GM12892 (cell line): ENCODE results near the gene ARPC4.
A peak's percentile ranks its signal among the peaks of the same experiment; 100 is the strongest.
"Not testable (repeated sequence)": the region's sequence is repeated elsewhere in the genome, so short reads cannot be mapped to it uniquely, and the experiment has no call there.

Source experiments
- DNase-seq: peaks from one replicate; pipeline ENCODE4 v3.0.0; 2011; ENCODE audit not compliant: insufficient read length
- FAIRE-seq: peaks from 2 replicates; lab custom pipeline; 2011; peaks lifted over from hg19 to GRCh38; lab: Jason Lieb, UNC
- POLR2A ChIP-seq: IDR thresholded peaks from 2 replicates; pipeline ENCODE4 v1.6.1; 2011; ENCODE audit warnings: low read depth, low read length, control low read depth
- POLR2AphosphoS5 ChIP-seq: IDR thresholded peaks from 2 replicates; pipeline ENCODE4 v1.6.1; 2011; ENCODE audit warnings: low read depth, low read length, control low read depth
- TAF1 ChIP-seq: IDR thresholded peaks from 2 replicates; pipeline ENCODE4 v1.6.1; 2011; ENCODE audit warnings: low read depth, mild to moderate bottlenecking, control low read depth, low read length, borderline replicate concordance

ARPC4 gene

GRCh38 chr3:9831253-9831652, 38.4 kb downstream of the ARPC4 start:
- FAIRE-seq = no peak
- no peak for TF ChIP-seq POLR2AphosphoS5
- no peak for TF ChIP-seq POLR2A
- TF ChIP-seq TAF1 = no peak
- DNase-seq = no peak

GRCh38 chr3:9833078-9833477, 40.2 kb downstream of the ARPC4 start:
- DNase-seq (no peak), FAIRE-seq (no peak)

GRCh38 chr3:9834520-9835380, 41.9 kb downstream of the ARPC4 start:
- DNase-seq (no peak), FAIRE-seq (no peak)
- TF ChIP-seq POLR2AphosphoS5 = no peak
- TF ChIP-seq TAF1 = no peak
- TF ChIP-seq POLR2A = no peak

More at GRCh38 chr3:9833078-9833477, 40.2 kb downstream of the ARPC4 start:
- no peak for TF ChIP-seq POLR2AphosphoS5

- FAIRE-seq (no peak), DNase-seq (no peak)
- TF ChIP-seq TAF1 (no peak), POLR2AphosphoS5 (no peak), POLR2A (no peak)
Observed at GRCh38 chr3:9837701-9838582, 45.1 kb downstream of the ARPC4 start.

GRCh38 chr3:9838856-9839255, 46.0 kb downstream of the ARPC4 start:
- FAIRE-seq = no peak
- no peak for DNase-seq
- no peak for TF ChIP-seq TAF1
- TF ChIP-seq POLR2AphosphoS5 = no peak

- FAIRE-seq = no peak
- TF ChIP-seq POLR2A (no peak), TAF1 (no peak), POLR2AphosphoS5 (no peak)
- DNase-seq = no peak
Observed at GRCh38 chr3:9841015-9841414, 48.1 kb downstream of the ARPC4 start.

- peak; percentile 84 for FAIRE-seq
- TF ChIP-seq POLR2A (peak; percentile 64; the same call in 1 of the 2 replicates), POLR2AphosphoS5 (no peak), TAF1 (no peak)
- DNase-seq = peak; percentile 99
Observed at GRCh38 chr3:9843715-9844438, 51.0 kb downstream of the ARPC4 start, which contains the start of gene RPUSD3. RPUSD3 (minus strand) TSS chr3:9844008; CDS start chr3:9843990, 18 bp downstream.

GRCh38 chr3:9846231-9846630, 53.3 kb downstream of the ARPC4 start:
- no peak for FAIRE-seq

GRCh38 chr3:9846931-9847488, 54.1 kb downstream of the ARPC4 start:
- DNase-seq = no peak
- no peak for FAIRE-seq
- TF ChIP-seq POLR2A = no peak
- no peak for TF ChIP-seq POLR2AphosphoS5
- TF ChIP-seq TAF1 = no peak

More at GRCh38 chr3:9846231-9846630, 53.3 kb downstream of the ARPC4 start:
- no peak for TF ChIP-seq POLR2AphosphoS5
- no peak for DNase-seq

- not testable (repeated sequence) for DNase-seq
Observed at GRCh38 chr3:9847870-9848269, 55.0 kb downstream of the ARPC4 start.

GRCh38 chr3:9848860-9849259, 56.0 kb downstream of the ARPC4 start:
- not testable (repeated sequence) for FAIRE-seq, DNase-seq

More at GRCh38 chr3:9847870-9848269, 55.0 kb downstream of the ARPC4 start:
- not testable (repeated sequence) for FAIRE-seq

GRCh38 chr3:9851383-9851782, 58.5 kb downstream of the ARPC4 start:
- not testable (repeated sequence) for FAIRE-seq, DNase-seq

GRCh38 chr3:9851926-9852325, 59.0 kb downstream of the ARPC4 start:
- FAIRE-seq, DNase-seq: not testable (repeated sequence)
